ENCODE results near the gene PYM1.
"Not testable (repeated sequence)": the region's sequence is repeated elsewhere in the genome, so short reads cannot be mapped to it uniquely, and the experiment has no call there.

PYM1 gene

DNA sequence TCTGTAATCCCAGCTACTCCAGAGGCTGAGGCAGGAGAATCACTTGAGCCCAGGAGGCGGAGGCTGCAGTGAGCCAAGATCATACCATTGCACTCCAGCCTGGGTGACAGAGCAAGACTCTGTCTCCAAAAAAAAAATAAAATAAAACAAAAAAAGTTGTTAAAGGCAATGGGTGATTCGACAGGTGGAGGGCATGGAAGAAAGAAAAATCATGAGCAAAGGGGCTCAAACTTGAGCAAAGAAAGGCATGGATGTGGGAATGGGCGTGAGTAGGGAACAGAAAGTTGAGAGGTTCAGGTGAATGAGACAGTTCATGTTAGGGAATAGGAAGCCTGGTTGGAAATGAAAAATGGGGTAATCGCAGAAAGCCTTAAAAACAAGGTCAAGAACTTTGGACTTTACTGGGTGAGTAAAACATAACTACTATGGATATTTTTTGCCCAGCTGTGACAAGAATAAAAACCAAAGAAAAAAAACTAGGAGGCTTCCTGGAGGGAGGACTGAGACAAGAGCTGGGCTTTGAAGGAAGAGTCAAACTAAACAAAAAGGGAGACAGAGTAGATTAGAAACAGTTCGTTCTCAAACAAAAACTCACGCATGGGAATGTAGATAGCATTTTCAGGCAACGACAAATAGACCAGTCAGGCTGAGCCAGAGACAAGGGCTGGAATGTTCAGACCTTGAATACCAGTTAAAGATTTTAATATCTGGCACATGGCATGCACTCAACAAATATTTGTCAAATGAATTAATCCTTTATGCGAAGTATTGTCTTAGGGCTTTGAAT, 18.8 kb downstream of the PYM1 start:
- no peak for DNase-seq

DNA sequence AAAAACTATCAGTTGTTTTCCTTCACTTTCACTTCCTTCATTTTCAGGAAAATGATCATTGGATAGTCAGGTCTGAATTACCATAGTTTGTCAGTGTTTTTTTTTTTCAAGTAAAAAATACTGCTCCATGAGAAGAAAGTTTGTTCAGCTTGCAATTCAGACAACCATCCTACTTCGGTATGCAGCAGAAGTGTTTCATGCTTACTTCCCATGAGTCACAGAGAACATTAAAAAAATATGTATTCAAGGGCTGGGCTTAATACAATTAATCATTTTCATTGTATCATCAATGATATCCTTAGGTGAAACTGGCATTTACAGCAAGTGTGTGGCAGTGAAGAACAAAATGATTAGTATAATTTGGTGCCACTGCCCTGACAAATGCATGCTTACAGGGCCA, 21.6 kb downstream of the PYM1 start:
- no peak for DNase-seq

DNA sequence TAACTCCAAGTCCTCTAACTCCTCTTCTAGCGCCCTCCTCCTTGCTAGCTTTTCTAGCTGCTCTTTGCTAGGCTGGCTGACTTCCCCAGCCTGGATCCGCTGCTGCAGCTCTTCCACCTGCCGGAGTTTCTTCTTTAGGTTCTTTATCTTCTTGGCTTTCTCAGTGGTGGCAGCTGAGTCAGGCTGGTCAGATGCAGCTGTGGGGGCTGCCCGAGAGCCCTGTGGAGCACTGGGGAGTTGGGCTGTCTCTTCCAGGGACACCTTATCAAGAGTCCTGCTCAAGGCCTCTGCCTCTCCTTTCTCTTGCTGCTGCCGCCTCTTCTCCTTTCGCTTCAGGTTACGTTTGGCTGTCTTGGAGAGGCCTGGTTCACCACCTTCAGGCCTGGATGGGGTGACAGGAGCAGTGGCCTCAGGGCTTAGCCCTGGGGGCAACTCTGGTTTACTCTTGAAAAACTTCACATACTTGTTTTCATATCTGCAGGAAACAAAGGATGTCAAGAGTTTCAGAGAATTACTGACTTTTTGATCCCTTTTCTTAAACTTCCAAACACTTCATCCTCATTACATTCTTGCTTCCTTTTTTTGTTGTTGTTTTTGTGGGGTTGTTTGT, 25.7 kb downstream of the PYM1 start:
- no peak for DNase-seq

DNA sequence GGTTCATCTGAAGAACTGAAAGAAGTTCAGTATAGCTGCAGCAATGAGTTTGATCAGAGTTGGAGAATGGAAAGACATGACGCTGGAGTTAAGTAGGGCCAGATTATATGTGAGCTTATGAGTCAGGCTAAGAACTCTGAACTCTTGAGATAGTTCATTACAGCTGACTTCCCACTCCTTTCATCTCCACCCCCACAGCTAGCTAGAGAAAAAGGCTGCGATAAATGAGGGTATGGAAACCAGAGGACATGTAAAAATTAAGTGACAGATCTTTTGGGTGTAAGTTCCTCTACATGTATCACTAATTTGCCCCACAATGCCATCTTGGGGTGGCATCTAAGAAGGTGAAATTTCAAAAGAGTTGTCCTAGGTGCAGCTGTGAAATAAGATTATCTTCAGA, 28.6 kb downstream of the PYM1 start:
- DNase-seq = no peak

DNA sequence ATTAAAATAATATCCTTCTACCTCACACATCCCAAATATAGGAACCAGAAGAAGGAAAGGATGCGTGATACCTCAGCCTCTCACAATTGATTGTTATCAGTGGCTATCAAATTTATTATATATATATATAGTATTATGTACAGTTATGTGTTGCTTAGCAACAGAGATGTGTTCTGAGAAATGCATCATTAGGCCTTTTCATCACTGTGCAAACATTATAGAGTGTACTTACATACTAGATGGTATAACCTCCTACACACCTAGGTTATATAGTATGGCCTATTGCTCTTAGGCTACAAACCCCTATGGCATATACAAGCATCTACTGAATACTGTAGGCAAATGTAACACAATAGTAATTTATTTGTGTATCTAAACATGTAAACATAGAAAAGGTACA, 34.0 kb downstream of the PYM1 start:
- no peak for DNase-seq

DNA sequence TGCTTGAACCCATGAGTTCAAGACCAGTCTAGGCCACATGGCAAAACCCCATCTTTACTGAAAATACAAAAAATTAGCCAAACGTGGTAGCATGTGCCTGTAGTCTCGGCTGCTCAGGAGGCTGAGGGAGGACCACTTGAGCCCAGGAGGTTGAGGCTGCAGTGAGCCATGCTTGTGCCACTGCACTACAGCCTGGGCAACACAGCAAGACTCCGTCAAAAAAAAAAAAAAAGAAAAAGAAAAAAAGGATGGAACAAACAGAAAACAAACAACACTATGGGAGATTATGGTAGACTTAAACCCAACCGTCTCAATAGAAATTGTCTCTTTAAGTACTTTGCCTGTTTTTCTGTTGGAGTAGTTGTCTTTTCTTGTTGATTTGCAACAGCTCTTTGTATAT, 36.4 kb downstream of the PYM1 start:
- no peak for DNase-seq

DNA sequence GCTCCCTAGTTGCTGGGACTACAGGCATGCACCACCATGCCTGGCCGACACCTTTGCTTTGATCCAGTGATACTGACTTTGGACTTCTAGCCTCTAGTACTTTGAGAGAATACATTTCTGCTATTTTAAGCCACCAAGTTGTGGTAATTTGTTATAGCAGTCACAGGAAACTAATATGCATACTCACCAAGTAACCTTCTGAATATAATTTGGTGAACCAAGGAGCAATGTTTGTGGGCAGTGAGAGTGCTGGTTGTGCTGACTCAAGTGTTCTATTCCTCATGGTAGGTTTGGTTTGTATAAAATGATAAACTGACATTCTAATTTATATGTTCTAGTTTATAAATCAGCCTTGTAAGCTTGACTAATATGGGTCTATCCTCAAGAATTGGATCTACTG, 42.6 kb downstream of the PYM1 start:
- no peak for DNase-seq

DNA sequence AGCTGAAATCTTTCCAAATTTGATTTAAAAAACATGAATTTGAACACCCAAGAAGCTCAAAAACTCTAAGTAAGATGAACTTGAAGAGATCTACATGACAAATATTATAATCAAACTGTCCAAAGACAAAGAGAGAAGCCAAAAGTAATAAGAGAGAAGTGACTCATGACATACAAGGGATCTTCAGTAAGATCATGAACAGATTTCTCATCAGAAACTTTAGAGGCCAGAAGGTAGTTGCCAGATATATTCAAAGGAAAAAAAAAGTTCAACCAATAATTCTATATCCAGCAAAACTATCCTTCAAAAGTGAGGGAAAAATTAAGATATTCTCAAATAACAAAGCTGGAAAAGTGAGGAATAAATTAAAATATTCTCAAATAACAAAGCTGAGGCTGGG, 49.9 kb downstream of the PYM1 start:
- DNase-seq = no peak

DNA sequence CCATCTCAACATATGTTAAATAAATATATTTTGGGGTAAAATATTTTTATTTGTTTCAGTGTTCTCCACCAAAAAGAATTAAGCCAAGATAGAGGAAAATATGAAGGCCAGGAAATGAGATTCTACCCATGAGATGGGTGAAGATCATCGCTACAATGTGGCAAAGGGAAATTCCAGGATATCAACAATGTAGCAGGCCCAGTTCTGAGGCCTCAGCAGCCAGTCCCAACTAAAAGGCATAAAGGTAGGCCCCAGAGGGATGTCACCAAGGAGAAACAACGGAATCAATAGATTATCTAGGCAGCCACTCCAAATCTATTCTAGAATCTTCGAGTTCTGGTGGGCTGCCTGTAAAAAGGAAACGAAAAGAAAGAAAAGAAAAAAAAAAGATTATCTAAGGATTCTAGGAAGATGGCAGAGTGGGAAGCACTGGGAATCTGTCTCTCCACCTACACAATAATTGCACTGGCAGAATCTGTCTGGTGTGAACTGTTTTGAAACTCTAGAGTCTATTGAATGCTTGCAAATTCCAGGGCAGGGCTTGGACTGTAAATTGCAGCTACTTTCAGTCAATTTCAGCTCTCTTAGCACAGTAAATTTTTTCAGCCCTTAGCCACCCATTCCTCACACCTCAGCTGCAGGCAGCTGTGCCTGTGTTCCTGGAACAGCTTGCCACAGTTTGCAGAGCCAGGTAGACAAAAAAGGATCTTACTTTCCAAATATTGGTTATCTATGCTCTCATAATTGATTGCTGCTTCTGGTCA, 51.8 kb downstream of the PYM1 start:
- DNase-seq = no peak

DNA sequence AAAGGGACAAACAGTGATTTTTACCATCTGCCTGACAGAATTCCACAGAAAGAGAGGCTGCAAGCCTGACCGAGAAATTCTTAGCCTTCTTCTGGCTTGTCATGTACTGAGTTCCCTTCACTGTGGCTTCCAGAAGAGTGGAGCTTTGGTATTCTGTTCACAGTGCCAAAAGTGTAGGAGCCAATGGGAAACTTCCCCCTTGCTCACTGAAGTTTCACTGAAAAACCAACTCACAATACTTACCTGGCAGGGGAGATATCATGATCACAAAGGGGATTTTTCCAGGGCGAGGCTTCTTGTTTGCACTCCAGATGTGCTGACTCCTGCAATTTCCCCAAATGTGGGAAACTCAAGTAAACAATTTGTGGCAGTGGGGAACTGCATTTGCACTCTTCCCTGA, 53.3 kb downstream of the PYM1 start:
- DNase-seq = no peak

DNA sequence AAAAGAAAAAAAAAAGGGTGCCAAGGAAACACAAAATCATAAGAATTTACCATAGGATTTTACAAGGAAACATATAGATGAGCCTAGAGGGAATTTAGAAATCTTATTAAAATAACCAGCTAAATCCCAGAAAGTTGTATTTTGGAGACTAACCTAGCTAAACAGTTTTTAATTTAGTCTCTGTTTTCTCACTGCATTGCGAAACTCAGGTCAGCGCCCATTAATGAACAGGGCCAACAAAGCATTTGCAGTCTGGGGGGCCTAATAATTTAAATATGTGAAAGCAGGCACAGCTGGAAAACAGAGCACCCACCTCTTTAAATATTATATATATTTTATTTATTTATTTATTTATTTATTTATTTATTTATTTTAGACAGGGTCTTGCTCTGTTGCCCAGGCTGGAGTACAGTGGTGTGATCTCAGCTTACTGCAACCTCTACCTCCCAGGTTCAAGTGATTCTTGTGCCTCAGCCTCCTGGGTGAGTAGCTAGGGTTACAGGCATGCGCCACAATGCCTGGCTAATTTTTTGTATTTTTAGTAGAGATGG, 61.2 kb downstream of the PYM1 start:
- not testable (repeated sequence) for DNase-seq

DNA sequence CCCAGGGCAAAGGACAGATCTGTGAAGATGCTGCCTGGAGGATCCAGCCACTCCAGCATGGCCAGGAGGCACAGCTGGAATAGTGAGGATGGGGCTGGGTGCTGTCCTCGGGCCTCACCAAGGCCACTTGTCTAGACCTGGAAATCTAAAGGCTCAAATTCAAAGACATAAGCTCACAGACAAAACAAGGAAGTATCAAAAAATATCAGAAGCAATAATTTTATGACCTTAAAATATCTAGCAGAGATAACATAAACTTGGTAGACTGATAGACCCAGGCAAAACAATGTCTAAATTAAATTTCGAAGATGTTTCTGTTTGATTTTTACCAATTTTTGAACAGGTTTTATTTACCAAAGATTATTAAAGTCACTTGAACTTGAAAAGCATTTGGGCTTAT, 62.4 kb downstream of the PYM1 start:
- no peak for DNase-seq

DNA sequence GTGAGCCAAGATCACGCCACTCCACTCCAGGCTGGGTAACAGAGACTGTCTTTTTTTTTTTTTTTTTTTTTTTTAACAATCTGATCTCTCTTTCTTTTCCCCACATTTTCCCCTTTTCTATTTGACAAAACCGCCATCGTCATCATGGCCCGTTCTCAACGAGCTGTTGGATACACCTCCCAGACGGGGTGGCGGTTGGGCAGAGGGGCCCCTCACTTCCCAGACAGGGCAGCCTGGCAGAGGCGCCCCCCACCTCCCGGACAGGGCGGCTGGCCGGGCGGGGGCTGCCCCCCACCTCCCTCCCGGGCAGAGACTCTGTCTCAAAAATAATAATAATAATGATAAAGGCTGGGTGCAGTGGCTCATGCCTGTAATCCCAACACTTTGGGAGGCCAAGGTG, 64.8 kb downstream of the PYM1 start:
- not testable (repeated sequence) for DNase-seq

DNA sequence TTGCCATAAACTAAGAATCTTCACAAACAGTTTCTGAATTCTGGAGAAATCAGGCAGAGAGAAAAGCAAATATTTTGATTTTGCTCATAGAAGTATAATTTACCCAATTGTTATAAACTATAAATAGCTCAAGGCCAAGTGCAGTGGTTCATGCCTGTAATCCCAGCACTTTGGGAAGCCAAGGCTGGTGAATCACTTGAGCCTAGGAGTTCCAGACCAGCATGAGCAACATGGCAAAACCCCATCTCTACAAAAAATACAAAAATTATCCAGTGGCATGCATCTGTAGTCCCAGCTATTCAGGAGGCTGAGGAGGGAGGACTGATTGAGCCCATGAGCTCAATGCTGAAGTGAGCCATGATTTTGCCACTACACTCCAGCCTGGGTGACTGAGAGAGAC, 65.4 kb downstream of the PYM1 start:
- DNase-seq = no peak

DNA sequence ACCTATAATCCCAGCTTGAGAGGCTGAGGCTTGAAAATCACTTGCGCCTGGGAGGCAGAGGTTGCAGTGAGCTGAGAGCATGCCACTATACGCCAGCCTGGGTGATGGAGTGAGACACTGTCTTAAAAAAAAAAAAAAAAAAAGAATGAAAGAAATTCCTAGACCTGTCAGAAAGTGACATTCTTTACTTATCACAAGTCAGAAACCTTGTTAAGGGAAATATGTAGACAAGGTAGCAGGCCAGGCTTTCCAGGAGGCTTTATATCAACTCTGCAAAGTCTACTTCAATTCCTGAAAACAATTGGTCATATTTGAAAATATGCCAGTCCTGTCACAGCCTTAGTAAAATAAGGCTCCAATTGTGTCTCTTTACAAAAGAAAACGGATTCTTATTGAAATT, 65.8 kb downstream of the PYM1 start:
- DNase-seq = no peak

DNA sequence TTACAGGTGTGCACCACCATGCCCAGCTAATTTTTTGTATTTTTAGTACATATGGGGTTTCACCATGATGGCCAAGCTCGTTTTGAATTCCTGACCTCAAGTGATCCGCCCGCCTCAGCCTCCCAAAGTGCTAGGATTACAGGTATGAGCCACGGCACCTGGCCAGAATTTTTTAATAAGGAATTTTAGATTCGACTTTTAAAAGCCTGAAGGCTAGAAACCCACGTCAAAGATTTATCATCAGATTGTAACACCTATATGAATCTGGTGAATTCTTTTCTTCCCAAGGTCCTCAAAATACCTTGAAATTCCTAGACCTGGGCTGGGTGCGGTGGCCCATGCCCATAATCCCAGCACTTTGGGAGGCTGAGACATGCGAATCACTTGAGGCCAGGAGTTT, 66.3 kb downstream of the PYM1 start:
- DNase-seq = no peak

DNA sequence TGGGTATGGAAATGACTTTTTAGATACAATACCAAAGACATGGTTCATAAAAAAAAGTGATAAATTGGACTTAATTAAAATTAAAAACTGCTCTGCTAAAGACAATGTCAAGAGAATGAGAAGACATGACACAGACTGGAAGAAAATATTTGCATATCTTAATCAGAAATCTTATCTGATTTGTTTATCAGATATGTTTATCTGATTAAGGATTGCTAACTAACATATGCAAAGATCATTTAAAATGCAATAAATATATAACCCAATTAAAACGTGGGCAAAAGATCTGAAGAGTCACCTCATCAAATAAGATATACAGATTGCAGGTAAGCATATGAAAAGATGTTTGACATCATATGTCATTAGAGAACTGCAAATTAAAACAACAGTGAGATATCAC, 75.0 kb downstream of the PYM1 start:
- DNase-seq = no peak

All from NCI-H1092 (cell line).